Upper lobe of left lung (tissue), 6 donors: ENCODE data around the gene SLC27A5. TPM values are rescaled to one million over a fixed set of nuclear protein-coding genes. Genes with fewer than 3 reads are reported as not detected.

ENCODE experiments used
- ATAC-seq, 2 donors: fragments of 200-7000 bp; cut with Tn5 transposase; one replicate each; pipeline ENCODE4 v1.9.1; 2022; ENCODE audit warnings: mild to moderate bottlenecking in 2 of 2, moderate library complexity in 2 of 2; ENCODE audit not compliant: low FRiP score in 2 of 2
- DNase-seq, 2 donors: peaks; one replicate each; pipeline ENCODE4 v3.0.0-alpha.2; 2019 to 2020
- H3K27ac ChIP-seq, 4 donors: fragments of 200-600 bp; sonication (generic); one replicate each; pipeline ENCODE4 v1.5.1; 2016 to 2019
- H3K27me3 ChIP-seq, 4 donors: fragments of 200-600 bp; sonication (generic); one replicate each; pipeline ENCODE4 v1.5.1; 2017 to 2019
- H3K36me3 ChIP-seq, 4 donors: fragments of 200-600 bp; sonication (generic); one replicate each; pipeline ENCODE4 v1.5.1; 2016 to 2019
- H3K4me1 ChIP-seq, 4 donors: fragments of 200-600 bp; sonication (generic); one replicate each; pipeline ENCODE4 v1.5.1; 2018 to 2019
- H3K4me3 ChIP-seq, 4 donors: fragments of 200-600 bp; sonication (generic); one replicate each; pipeline ENCODE4 v1.5.1; 2017 to 2019; ENCODE audit warnings: mild to moderate bottlenecking in 2 of 4, moderate library complexity in 1 of 4
- H3K9me3 ChIP-seq, 4 donors: fragments of 200-600 bp; sonication (generic); one replicate each; pipeline ENCODE4 v1.5.1; 2018 to 2019
- CTCF ChIP-seq, 6 experiments: fragments of 450-650 bp in 4 of 6; fragments of 200-600 bp in 2 of 6; sonication (generic) in 2 of 6; IDR thresholded peaks; one replicate each; pipeline ENCODE4 v1.5.1; 2016 to 2019; ENCODE audit warnings: antibody characterized with exemption in 6 of 6
- EP300 ChIP-seq, 4 donors: sonication (generic); formaldehyde crosslinking; IDR thresholded peaks; one replicate each; pipeline ENCODE4 v1.5.1; 2017; ENCODE audit warnings: antibody characterized with exemption in 4 of 4, control low read depth in 2 of 4
- POLR2A ChIP-seq, 4 donors: fragments of 450-650 bp; IDR thresholded peaks; one replicate each; pipeline ENCODE4 v1.5.1; 2016 to 2017; ENCODE audit warnings: antibody characterized with exemption in 4 of 4, mild to moderate bottlenecking in 2 of 4
- POLR2AphosphoS5 ChIP-seq, 2 donors: sonication (generic); formaldehyde crosslinking; IDR thresholded peaks; one replicate each; pipeline ENCODE4 v1.5.1; 2017; ENCODE audit warnings: antibody characterized with exemption in 2 of 2
- WGBS, 2 donors: methylation state at CpG; one replicate each; pipeline ENCODE4 v1.1.5; 2017 to 2018; 5-methylcytosine and 5-hydroxymethylcytosine counted together
- total RNA-seq, 6 donors: library from RNA; depleted of rRNA in 4 of 6; stranded (reverse); fragments of >200 nt in 4 of 6; gene quantifications; one replicate each; pipeline versions ENCODE4 v1.1.0 to v1.2.1, GENCODE V29; 2016 to 2021
- donor health status: DM: no; HTN: no; CAD: no; lungs with moderate emphysema.
- donor health status: DM: no; HTN: yes; CAD: no; lungs with severe emphysema.

Gene SLC27A5, protein sequence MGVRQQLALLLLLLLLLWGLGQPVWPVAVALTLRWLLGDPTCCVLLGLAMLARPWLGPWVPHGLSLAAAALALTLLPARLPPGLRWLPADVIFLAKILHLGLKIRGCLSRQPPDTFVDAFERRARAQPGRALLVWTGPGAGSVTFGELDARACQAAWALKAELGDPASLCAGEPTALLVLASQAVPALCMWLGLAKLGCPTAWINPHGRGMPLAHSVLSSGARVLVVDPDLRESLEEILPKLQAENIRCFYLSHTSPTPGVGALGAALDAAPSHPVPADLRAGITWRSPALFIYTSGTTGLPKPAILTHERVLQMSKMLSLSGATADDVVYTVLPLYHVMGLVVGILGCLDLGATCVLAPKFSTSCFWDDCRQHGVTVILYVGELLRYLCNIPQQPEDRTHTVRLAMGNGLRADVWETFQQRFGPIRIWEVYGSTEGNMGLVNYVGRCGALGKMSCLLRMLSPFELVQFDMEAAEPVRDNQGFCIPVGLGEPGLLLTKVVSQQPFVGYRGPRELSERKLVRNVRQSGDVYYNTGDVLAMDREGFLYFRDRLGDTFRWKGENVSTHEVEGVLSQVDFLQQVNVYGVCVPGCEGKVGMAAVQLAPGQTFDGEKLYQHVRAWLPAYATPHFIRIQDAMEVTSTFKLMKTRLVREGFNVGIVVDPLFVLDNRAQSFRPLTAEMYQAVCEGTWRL
- 10 to 100 TPM in 1 of 6 donors, 1 to 10 TPM in 5; 1.6 to 12.2 (median 6.9) TPM for total RNA-seq

- TF ChIP-seq POLR2A (IDR thresholded peaks at IDR 0.05) = no peak
- no peak for TF ChIP-seq CTCF (IDR thresholded peaks at IDR 0.05)
- TF ChIP-seq POLR2AphosphoS5 (IDR thresholded peaks at IDR 0.05) = no peak
- TF ChIP-seq EP300 (IDR thresholded peaks at IDR 0.05) = no peak
- Histone ChIP-seq H3K36me3 (peaks cover 3 to 29% (median 7%) of the 10 kb centered on the region in 4 donors), H3K4me1 (peaks cover 13 to 33% (median 25%) of the 10 kb centered on the region in 4 donors), H3K27me3 (no peaks in the 10 kb centered on the region), H3K27ac (peak within 1 kb of the TSS in 1 of 4 donors; percentile 79), H3K4me3 (no peak within 1 kb of the TSS), H3K9me3 (no peaks in the 10 kb centered on the region)
- ATAC-seq (no peak), DNase-seq (peak in 1 of 2 donors; percentile 76)
- WGBS, 2 donors = 78 to 93% methylated on average over 2 to 21 of the region's 25 CpGs
Observed at GRCh38 chr19:58511353-58512208, at the start of gene SLC27A5. SLC27A5 (minus strand) TSS chr19:58511992; CDS start chr19:58511955, 37 bp downstream.

GRCh38 chr19:58560921-58561320, 49.1 kb upstream of the SLC27A5 start:
- no peak overlapping the region for H3K27ac ChIP-seq
- ATAC-seq (no peak), DNase-seq (no peak)
- peaks cover 0 to 10% (median 0%) of the 10 kb centered on the region in 4 donors for H3K27me3 ChIP-seq
- H3K9me3 ChIP-seq = no peaks in the 10 kb centered on the region
- peaks cover 9 to 10% (median 10%) of the 10 kb centered on the region in 4 donors for H3K36me3 ChIP-seq
- TF ChIP-seq POLR2AphosphoS5 (IDR thresholded peaks at IDR 0.05) (no peak), EP300 (IDR thresholded peaks at IDR 0.05) (no peak), POLR2A (IDR thresholded peaks at IDR 0.05) (no peak), CTCF (IDR thresholded peaks at IDR 0.05) (no peak)
- H3K4me3 ChIP-seq = no peak overlapping the region
- H3K4me1 ChIP-seq = peaks cover 45 to 59% (median 49%) of the 10 kb centered on the region in 4 donors

DNA sequence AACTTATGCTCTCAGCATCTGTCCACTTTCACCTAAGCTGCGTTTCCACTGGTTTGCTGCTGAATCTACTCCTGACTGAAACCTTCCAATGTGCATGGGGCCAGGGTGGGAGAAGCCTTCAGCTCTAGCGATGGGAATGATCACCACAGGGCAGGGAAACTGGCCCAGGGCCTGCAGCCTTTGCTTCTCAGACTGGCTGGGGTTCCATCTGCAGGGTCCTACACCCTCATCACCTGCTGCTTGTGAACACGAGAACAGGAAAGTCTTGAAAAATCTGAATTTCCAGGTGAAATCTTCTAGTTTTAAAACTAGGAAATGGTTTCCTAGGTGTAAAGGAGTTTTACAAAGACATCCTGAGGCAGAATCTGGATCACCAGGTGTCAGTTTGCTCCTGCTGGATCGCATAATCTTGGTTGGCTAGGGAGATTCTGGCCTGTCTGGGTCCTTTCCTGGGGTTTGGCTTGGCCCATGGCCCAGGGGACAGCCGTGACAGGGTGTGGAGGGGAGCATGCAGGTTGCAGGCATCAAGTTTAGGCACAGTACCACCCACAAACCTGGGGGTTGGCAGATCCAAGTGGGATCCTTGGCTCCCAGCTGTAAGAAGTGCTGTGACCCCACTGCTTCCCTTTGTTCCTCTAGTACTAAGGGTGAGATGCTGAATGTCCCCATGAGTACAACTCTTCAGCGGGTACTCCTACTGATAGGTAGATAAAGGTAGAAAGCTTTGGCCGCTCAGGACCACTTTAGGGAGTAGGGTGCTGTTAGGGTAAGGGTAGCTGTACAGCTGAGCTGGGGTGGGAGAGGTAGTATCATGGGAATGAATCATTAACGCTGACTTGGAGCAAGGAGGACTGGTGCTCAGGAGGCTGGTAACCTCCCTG, 48.5 kb upstream of the SLC27A5 start:
- H3K27ac ChIP-seq = peak overlapping the region; percentile 98 to 100 (median 98)
- TF ChIP-seq CTCF (IDR thresholded peaks at IDR 0.05) (no peak), POLR2A (IDR thresholded peaks at IDR 0.05) (peak in 1 of 4 donors; percentile 29)
- peaks cover 51 to 66% (median 54%) of the 10 kb centered on the region in 4 donors for H3K4me1 ChIP-seq

More for the DNA sequence above, 48.5 kb upstream of the SLC27A5 start:
- H3K27me3 ChIP-seq = peaks cover 0 to 10% (median 0%) of the 10 kb centered on the region in 4 donors
- H3K9me3 ChIP-seq = no peaks in the 10 kb centered on the region
- peak overlapping the region; percentile 18 to 96 (median 77) for H3K4me3 ChIP-seq
- 85 to 87% methylated on average over 8 of the region's 8 CpGs for WGBS, 2 donors
- DNase-seq (no peak), ATAC-seq (no peak)
- H3K36me3 ChIP-seq = peaks cover 9 to 16% (median 14%) of the 10 kb centered on the region in 4 donors
